Astrocyte (in vitro differentiated cells and primary cell): ENCODE measurements around the gene KDM6B. TPM values are rescaled to one million over a fixed set of nuclear protein-coding genes. Genes with fewer than 3 reads are reported as not detected.

Source experiments
- total RNA-seq: library from RNA; stranded (reverse); gene quantifications from 2 replicates; pipeline ENCODE4 v1.2.1, GENCODE V29; 2021

Gene KDM6B
- total RNA-seq, 1 donor from 2014 or later, result 50.4 TPM

Other genes starting within 250 kb of the KDM6B start
- 1.7 and 4.0 TPM in 2 replicates for gene SOX15, start 244.1 kb upstream of the KDM6B start, total RNA-seq
- gene FXR2, start 219.3 kb upstream of the KDM6B start, total RNA-seq, result 54.3 and 60.2 TPM in 2 replicates
- gene SAT2, start 206.4 kb upstream of the KDM6B start, total RNA-seq, result 47.2 and 49.8 TPM in 2 replicates
- 0.79 and 1.4 TPM in 2 replicates for gene SHBG, start 204.1 kb upstream of the KDM6B start, total RNA-seq
- 0.65 and 0.89 TPM in 2 replicates for gene ATP1B2, start 183.3 kb upstream of the KDM6B start, total RNA-seq
- 94.4 and 100 TPM in 2 replicates for gene TP53, start 146.7 kb upstream of the KDM6B start, total RNA-seq
- 14.2 and 15.1 TPM in 2 replicates for gene WRAP53, start 145.7 kb upstream of the KDM6B start, total RNA-seq
- 7.0 and 7.6 TPM in 2 replicates for gene EFNB3, start 129.0 kb upstream of the KDM6B start, total RNA-seq
- gene DNAH2, start 116.5 kb upstream of the KDM6B start, total RNA-seq, result 0.11 and 0.34 TPM in 2 replicates
- 25.3 and 33.7 TPM in 2 replicates for gene TMEM88, start 20.8 kb downstream of the KDM6B start, total RNA-seq
- gene NAA38, start 23.3 kb downstream of the KDM6B start, total RNA-seq, result 56.2 and 60.2 TPM in 2 replicates
- gene CYB5D1, start 23.8 kb downstream of the KDM6B start, total RNA-seq, result 19.5 and 21.1 TPM in 2 replicates
- gene CHD3, start 54.6 kb downstream of the KDM6B start, total RNA-seq, result 109 and 111 TPM in 2 replicates
- gene RNF227, start 82.1 kb downstream of the KDM6B start, total RNA-seq, result 0.54 and 1.1 TPM in 2 replicates
- gene KCNAB3, start 95.6 kb downstream of the KDM6B start, total RNA-seq, result 1.0 and 1.4 TPM in 2 replicates
- gene TRAPPC1, start 97.7 kb downstream of the KDM6B start, total RNA-seq, result 184 and 188 TPM in 2 replicates
- gene CNTROB, start 98.0 kb downstream of the KDM6B start, total RNA-seq, result 22.3 and 25.3 TPM in 2 replicates
- not detected in 2 replicates for gene GUCY2D, start 168.4 kb downstream of the KDM6B start, total RNA-seq
- not detected in 2 replicates for gene ALOX15B, start 204.8 kb downstream of the KDM6B start, total RNA-seq